Psoas muscle (tissue), 8 donors: Measurements from ENCODE around the gene DPH7. TPM values are rescaled to one million over a fixed set of nuclear protein-coding genes. Genes with fewer than 3 reads are reported as not detected.
A peak's percentile ranks its signal among the peaks of the same experiment; 100 is the strongest.

Source experiments
- ATAC-seq, 4 donors: fragments of 200-7000 bp; cut with Tn5 transposase; one replicate each; pipeline ENCODE4 v1.9.1; 2020; ENCODE audit warnings: moderate library complexity in 3 of 4, mild to moderate bottlenecking in 2 of 4
- DNase-seq, 2 donors: peaks; one replicate each; pipeline ENCODE4 v3.0.0-alpha.2; 2020
- H3K27ac ChIP-seq: fragments of 200-600 bp; one replicate; pipeline ENCODE4 v1.8.0; 2022
- H3K27me3 ChIP-seq, 3 donors: fragments of 200-600 bp in 1 of 3; one replicate each; pipeline versions ENCODE4 v1.6.1 to v1.8.0; 2013 to 2022; ENCODE audit warnings: low read length in 2 of 3, mild to moderate bottlenecking in 2 of 3, moderate library complexity in 1 of 3; ENCODE audit not compliant: insufficient read depth in 3 of 3
- H3K36me3 ChIP-seq, 2 donors: fragments of 200-600 bp in 1 of 2; one replicate each; pipeline versions ENCODE4 v1.6.1 to v1.8.0; 2013 to 2022; ENCODE audit warnings: low read depth in 1 of 2, mild to moderate bottlenecking in 1 of 2, moderate library complexity in 1 of 2; ENCODE audit not compliant: insufficient read depth in 1 of 2
- H3K4me1 ChIP-seq: fragments of 200-600 bp; one replicate; pipeline ENCODE4 v1.8.0; 2022
- H3K4me3 ChIP-seq: fragments of 200-600 bp; one replicate; pipeline ENCODE4 v1.8.0; 2022; ENCODE audit warnings: mild to moderate bottlenecking
- H3K9me3 ChIP-seq: fragments of 200-600 bp; one replicate; pipeline ENCODE4 v1.8.0; 2022
- CTCF ChIP-seq: fragments of 200-600 bp; IDR thresholded peaks from one replicate; pipeline ENCODE4 v1.8.0; 2022; ENCODE audit warnings: antibody characterized with exemption
- WGBS, 3 donors: extraction: QIAGEN DNeasy Blood & Tissue Kit; methylation state at CpG; one replicate each; pipeline versions ENCODE4 v1.1.6 to v1.1.7; 2013; 5-methylcytosine and 5-hydroxymethylcytosine counted together
- intact Hi-C, 2 donors: fragments of 100-400 bp; cut with DNase I; formaldehyde crosslinking; loops; one replicate each; pipeline versions ENCODE4 v1.11.0 to v1.14.2; 2022
- polyA plus RNA-seq, 3 donors: library from polyadenylated mRNA; stranded (reverse); fragments of 200-250 nt; gene quantifications; one replicate each; pipeline ENCODE4 v1.2.3, GENCODE V29; 2013
- total RNA-seq, 4 donors: library from RNA; stranded (reverse); fragmentation: NEBNext Ultra II Directional in 2 of 4; extraction: Animal tissue kit (Norgen Biotek cat#: 25700) in 2 of 4; gene quantifications; one replicate each; pipeline versions ENCODE4 v1.2.1 to v1.2.4, GENCODE V29; 2021 to 2023
- donor health status: healthy with polysubstance abuse.
- donor health status: DM: no; HTN: no; CAD: no; lungs with moderate emphysema.
- donor health status: Bipolar disorder and iron deficiency.
- donor health status: healthy.
- donor health status: DM: yes; HTN: yes; CAD: no.
- donor health status: DM: no; HTN: no; CAD: no.
- donor health status: DM: no; HTN: no; CAD: no.
- donor health status: DM: yes; HTN: yes; CAD: no.

DPH7 gene
- total and polyA plus RNA-seq, 7 donors: 9.1 to 17.8 (median 14.1) TPM

GRCh38 chr9:137544176-137544760 is 34.5 kb downstream of the DPH7 start:
- ATAC-seq: no peak
- DNase-seq: peak in 1 of 2 donors; percentile 38
- H3K36me3 ChIP-seq: peaks cover 0 to 65% of the 10 kb centered on the region in 2 donors
- no peaks in the 10 kb centered on the region for H3K9me3 ChIP-seq
- intact Hi-C loops: no loop called here
- TF ChIP-seq CTCF: no peak
- H3K27me3 ChIP-seq: no peaks in the 10 kb centered on the region
- no peak overlapping the region for H3K4me3 ChIP-seq
- peaks cover 21% of the 10 kb centered on the region for H3K4me1 ChIP-seq
- no peak overlapping the region for H3K27ac ChIP-seq
- WGBS, 3 donors: 84 to 92% (median 87%) methylated on average over 12 of the region's 12 CpGs

GRCh38 chr9:137543237-137543963 is 35.3 kb downstream of the DPH7 start:
- 91 to 93% (median 91%) methylated on average over 25 of the region's 25 CpGs for WGBS, 3 donors
- ATAC-seq: no peak
- peaks cover 14% of the 10 kb centered on the region for H3K4me1 ChIP-seq
- H3K4me3 ChIP-seq: no peak overlapping the region
- DNase-seq: peak in 1 of 2 donors; percentile 46
- H3K9me3 ChIP-seq: no peaks in the 10 kb centered on the region
- no peak for TF ChIP-seq CTCF
- peaks cover 0 to 73% of the 10 kb centered on the region in 2 donors for H3K36me3 ChIP-seq
- H3K27ac ChIP-seq: no peak overlapping the region
- H3K27me3 ChIP-seq: no peaks in the 10 kb centered on the region
- intact Hi-C loops: no loop called here

- TF ChIP-seq CTCF: no peak
- 89 to 94% (median 93%) methylated on average over 20 of the region's 20 CpGs for WGBS, 3 donors
- Histone ChIP-seq H3K4me1 (peaks cover 9% of the 10 kb centered on the region), H3K9me3 (no peaks in the 10 kb centered on the region), H3K4me3 (no peak overlapping the region), H3K36me3 (peaks cover 0 to 82% of the 10 kb centered on the region in 2 donors), H3K27me3 (no peaks in the 10 kb centered on the region), H3K27ac (no peak overlapping the region)
- intact Hi-C loops: no loop called here
- DNase-seq (peak in 1 of 2 donors; percentile 42), ATAC-seq (no peak)
Measured at GRCh38 chr9:137542486-137542885, 36.2 kb downstream of the DPH7 start.

- ATAC-seq (no peak), DNase-seq (peak in 1 of 2 donors; percentile 45)
- peaks cover 0 to 82% of the 10 kb centered on the region in 2 donors for H3K36me3 ChIP-seq
- intact Hi-C loops: no loop called here
- no peaks in the 10 kb centered on the region for H3K4me1 ChIP-seq
- no peaks in the 10 kb centered on the region for H3K9me3 ChIP-seq
- WGBS, 3 donors: 88 to 94% (median 90%) methylated on average over 18 of the region's 18 CpGs
- H3K27me3 ChIP-seq: no peaks in the 10 kb centered on the region
- H3K4me3 ChIP-seq: no peak overlapping the region
- TF ChIP-seq CTCF: no peak
- H3K27ac ChIP-seq: no peak overlapping the region
Measured at GRCh38 chr9:137540536-137540935, 38.2 kb downstream of the DPH7 start.
